ENCODE results near the gene DHX15.

DHX15 gene

GRCh38 chr4:24582235-24582832 lies 2.0 kb downstream of the DHX15 start:
- DNase-seq (ENCODE audit: low read depth), result no peak

GRCh38 chr4:24578364-24578763 lies 6.0 kb downstream of the DHX15 start:
- DNase-seq (ENCODE audit: low read depth), result no peak

- no peak for DNase-seq (ENCODE audit: low read depth)
Measured at GRCh38 chr4:24576276-24576675, 8.1 kb downstream of the DHX15 start.

- DNase-seq (ENCODE audit: low read depth), result no peak
Measured at GRCh38 chr4:24574236-24574635, 10.1 kb downstream of the DHX15 start.

DNA sequence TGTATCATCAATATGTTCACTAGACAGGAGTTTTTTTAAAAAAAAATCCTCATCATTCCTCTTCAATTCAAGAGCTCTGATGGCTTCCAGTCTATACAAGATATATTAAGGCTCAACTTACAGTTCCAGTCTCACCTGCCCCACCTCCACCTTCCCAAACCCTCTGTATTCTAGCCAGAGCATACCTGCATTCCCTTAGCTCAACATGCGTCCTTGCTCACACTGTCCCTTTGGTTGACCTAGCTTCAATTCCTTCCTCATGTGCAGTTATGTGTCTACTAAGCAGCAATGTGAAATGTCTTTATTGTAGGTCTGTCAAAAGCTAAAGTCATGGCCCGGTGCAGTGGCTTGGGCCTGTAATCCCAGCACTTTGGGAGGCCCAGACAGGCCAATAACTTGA lies 10.8 kb downstream of the DHX15 start:
- DNase-seq (ENCODE audit: low read depth), result no peak

DNA sequence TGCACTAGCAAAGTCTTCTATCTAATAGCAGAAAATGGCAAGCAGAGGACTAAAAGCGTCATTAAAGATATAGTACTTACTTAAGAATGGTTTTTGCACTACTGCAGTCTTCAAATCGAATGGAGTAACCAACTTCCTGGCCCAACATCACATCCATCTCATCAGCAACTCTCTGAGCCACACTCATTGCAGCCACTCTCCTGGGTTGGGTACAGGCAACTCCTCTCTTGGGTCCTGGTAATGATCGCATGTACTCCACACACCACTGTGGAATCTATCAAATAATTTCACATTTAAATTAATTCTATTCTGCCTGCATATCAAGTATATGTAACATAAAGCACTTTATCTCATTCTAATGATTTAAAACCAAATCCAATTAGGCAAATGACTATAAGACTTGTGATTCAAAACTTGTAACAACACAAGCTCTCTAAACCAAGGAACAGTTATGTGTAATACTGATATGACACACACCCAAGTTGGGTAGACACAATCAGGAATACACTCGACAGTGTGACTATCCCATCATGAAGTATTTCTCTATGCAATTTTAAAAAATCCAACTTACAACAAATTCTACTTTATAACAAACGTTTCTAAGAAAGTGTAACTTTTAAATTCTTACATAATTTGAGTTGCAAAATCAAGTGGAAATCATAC lies 13.6 kb downstream of the DHX15 start:
- no peak for DNase-seq (ENCODE audit: low read depth)

DNA sequence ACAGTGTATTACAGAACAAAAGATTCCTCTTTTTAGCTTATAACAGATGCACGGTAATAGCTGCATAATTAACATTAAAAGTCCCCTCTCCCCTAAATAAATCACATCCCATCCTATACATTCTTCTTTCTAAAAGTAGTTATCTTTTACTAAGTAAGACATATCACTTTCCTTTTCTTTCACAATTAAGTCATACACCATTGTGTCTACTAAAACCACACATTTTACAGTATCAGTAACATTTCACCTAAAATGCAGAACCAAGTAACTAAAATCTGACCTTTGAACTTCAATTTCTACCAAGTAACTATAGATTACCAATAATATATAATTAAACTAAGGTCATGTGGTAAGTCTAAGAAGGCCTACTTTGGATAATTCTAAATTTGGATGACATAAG lies 14.2 kb downstream of the DHX15 start:
- DNase-seq (ENCODE audit: low read depth), result no peak

DNA sequence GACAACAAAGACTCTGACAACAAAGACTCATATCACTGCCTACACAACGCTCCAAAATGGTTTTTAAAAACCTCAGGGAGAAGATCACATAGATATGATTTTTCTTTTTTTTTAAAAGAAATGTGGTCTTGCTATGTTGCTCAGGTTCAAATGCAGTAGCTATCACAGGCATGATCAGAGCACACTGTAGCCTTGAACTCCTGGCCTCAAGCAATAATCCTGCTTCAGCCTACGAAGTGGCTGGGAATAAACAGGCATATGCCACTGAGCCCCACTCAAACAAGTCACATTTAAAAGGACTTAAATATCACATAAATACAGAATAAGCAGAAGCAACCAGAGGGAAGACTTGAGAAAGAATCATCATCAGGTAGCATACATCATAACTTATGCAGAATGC lies 14.7 kb downstream of the DHX15 start:
- no peak for DNase-seq (ENCODE audit: low read depth)

- DNase-seq (ENCODE audit: low read depth), result no peak
Measured at GRCh38 chr4:24568425-24568824, 15.9 kb downstream of the DHX15 start.

- DNase-seq (ENCODE audit: low read depth), result no peak
Measured at GRCh38 chr4:24565054-24565453, 19.3 kb downstream of the DHX15 start.

GRCh38 chr4:24564488-24564887 lies 19.9 kb downstream of the DHX15 start:
- no peak for DNase-seq (ENCODE audit: low read depth)

- no peak for DNase-seq (ENCODE audit: low read depth)
Measured at GRCh38 chr4:24561438-24562139, 22.8 kb downstream of the DHX15 start.

GRCh38 chr4:24560868-24561368 lies 23.4 kb downstream of the DHX15 start:
- no peak for DNase-seq (ENCODE audit: low read depth)

- no peak for DNase-seq (ENCODE audit: low read depth)
Measured at GRCh38 chr4:24559889-24560288, 24.5 kb downstream of the DHX15 start.

DNA sequence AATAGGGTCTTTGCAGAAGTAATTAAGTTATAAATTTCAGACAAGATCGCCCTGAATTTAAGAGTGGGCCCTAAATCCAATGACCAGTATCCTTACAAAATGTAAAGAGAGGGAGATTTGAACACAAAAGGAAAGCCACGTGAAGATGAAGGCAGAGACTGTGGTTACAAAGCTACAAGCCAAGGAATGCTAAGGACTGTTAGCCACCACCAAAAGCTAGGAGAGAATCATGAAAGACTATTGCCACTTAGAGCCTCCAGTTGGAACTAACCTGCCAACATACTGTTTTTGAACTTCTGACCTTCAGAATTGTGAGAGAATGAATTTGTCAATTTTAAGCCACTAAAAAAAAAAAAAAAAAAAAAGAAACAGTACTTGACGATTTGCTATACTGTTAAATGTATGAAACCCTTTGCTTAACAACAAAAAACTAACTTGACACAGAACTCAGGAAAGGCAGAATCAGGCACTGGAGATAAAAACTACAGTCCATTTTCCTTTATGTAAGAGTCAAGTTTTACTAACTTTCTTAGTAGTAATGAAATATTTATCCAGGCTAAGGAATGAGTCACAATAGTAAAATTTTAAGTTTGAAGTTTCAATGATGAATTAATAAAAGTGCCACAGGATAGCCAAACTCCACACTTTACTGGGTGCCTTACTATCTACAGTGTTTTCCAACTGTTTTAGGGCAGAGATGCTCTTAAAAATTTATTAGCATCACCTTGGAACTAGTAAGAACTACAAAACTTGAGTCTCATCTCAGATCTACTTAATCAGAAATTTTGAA lies 25.1 kb downstream of the DHX15 start:
- DNase-seq (ENCODE audit: low read depth), result no peak

- DNase-seq (ENCODE audit: low read depth), result no peak
Measured at GRCh38 chr4:24557026-24558025, 27.0 kb downstream of the DHX15 start.

DNA sequence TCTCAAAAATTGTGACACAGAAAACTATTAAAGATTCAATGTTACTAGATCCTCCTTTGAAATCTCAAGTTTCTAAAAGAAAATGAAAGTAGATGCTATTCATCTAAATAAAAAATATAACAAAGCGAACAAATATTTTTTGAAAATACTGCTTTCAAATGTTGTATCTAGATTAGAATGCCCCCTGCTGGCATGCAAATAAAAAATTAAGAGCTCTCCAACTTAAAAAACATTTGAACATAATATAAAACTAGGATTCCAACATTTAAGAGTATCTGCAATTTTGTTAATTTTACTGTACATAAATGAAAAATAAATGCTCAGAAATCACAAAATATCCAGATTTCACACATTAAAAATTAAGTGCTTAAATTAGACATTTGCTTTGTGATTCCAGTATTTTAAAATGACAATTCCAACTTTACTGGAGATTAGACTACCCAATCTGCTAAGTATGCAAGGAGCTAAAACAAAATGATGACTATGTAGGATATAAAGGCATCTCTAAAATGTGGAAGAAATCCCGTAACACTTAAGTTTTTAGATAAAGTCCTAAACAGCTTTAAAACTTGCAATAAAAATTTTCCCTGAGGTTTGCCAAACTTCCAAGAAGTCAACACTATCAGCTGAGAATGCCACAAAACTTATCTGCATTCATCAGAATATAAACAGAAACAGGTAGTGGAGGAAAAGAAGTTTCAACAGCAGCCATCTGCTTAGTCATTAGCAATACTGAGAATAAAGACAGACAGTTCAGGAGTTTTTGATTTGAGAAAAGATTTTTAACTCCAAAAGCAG lies 32.7 kb downstream of the DHX15 start:
- DNase-seq (ENCODE audit: low read depth), result no peak

GRCh38 chr4:24550441-24551175 lies 33.7 kb downstream of the DHX15 start:
- DNase-seq (ENCODE audit: low read depth), result no peak

DNA sequence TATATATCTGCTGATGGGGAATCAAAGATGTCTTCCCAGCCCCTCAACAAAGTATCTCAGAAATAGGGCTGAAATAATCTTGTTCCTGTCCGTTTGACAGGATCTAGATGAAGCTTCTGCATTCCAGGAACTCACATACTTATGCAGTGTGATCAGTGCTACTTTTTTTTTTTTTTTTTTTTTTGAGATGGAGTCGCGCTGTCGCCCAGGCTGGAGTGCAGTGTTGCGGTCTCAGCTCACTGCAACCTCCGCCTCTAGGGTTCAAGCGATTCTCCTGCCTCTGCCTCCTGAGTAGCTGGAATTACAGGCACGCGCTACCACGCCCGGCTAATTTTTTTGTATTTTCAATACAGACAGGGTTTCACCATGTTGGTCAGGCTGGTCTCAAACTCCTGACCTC lies 36.4 kb downstream of the DHX15 start:
- DNase-seq (ENCODE audit: low read depth), result no peak
